K562 (cell line): ENCODE data around the gene ANKLE2. TPM values are rescaled to one million over a fixed set of nuclear protein-coding genes. Genes with fewer than 3 reads are reported as not detected.

Experiments
- ASH1L ChIP-seq: fragments of 450-650 bp; IDR thresholded peaks from 2 replicates; pipeline ENCODE4 v1.6.1; 2018; ENCODE audit warnings: borderline replicate concordance, mild to moderate bottlenecking, low read depth; ENCODE audit not compliant: partially characterized antibody
- CREM ChIP-seq: IDR thresholded peaks from 2 replicates; pipeline ENCODE4 v1.6.1; 2014; ENCODE audit warnings: antibody characterized with exemption, low read depth
- CTCFL ChIP-seq: IDR thresholded peaks from 2 replicates; pipeline ENCODE4 v1.6.1; 2011; ENCODE audit warnings: borderline replicate concordance, low read depth, mild to moderate bottlenecking, moderate library complexity, low read length; ENCODE audit not compliant: insufficient read depth, poor library complexity, severe bottlenecking
- DIDO1 ChIP-seq: fragments of 450-650 bp; IDR thresholded peaks from 2 replicates; pipeline ENCODE4 v1.6.1; 2016; ENCODE audit warnings: low read depth, missing biosample characterization, missing genetic modification characterization
- HCFC1 ChIP-seq: IDR thresholded peaks from 2 replicates; pipeline ENCODE4 v1.6.1; 2012; ENCODE audit warnings: low read depth, low read length, improper control_type of control experiment
- MAZ ChIP-seq, 2 experiments: fragments of 450-650 bp in 1 of 2; sonication (generic) in 1 of 2; formaldehyde crosslinking; IDR thresholded peaks in 1 of 2; conservative IDR thresholded peaks in 1 of 2; 2 replicates each; pipeline versions ENCODE4 v1.4.0 to v1.5.0; 2020; ENCODE audit warnings: mild to moderate bottlenecking in 1 of 2, missing genetic modification reagents in 1 of 2
- MEF2D ChIP-seq: conservative IDR thresholded peaks from 2 replicates; pipeline ENCODE4 v1.6.1; 2016; ENCODE audit warnings: low read depth, missing genetic modification characterization, missing compliant biosample characterization
- PML ChIP-seq: IDR thresholded peaks from 2 replicates; pipeline ENCODE4 v1.6.1; 2012; ENCODE audit warnings: low read length, inconsistent platforms
- RAD51 ChIP-seq: fragments of 450-650 bp; IDR thresholded peaks from 2 replicates; pipeline ENCODE4 v1.7.1; 2016; ENCODE audit warnings: low read depth, mild to moderate bottlenecking, borderline replicate concordance
- SRSF9 ChIP-seq: fragments of 200-400 bp; formaldehyde crosslinking; IDR thresholded peaks from 2 replicates; pipeline ENCODE4 v1.6.1; 2017; ENCODE audit warnings: low read depth, low read length, borderline replicate concordance
- ZNF311 ChIP-seq: fragments of 250-450 bp; sonication (Bioruptor Pico); IDR thresholded peaks from 2 replicates; pipeline ENCODE4 v1.4.0; 2020; ENCODE audit warnings: mild to moderate bottlenecking, moderate library complexity
- polyA plus RNA-seq, 8 experiments: library from polyadenylated mRNA; depleted of rRNA in 4 of 8; stranded (reverse) in 5 of 8; unstranded in 3 of 8; fragments of >200 nt; fragmentation: Nextera tagmentation in 2 of 8; fragmentation: Illumina TruSeq in 1 of 8; extraction: Ambion mirVana in 2 of 8; extraction: Trizol in 1 of 8; gene quantifications; 2 replicates each; pipeline versions ENCODE4 v1.2.1 to v1.2.3, GENCODE V29; 2011 to 2014; ENCODE audit warnings: inconsistent platforms in 1 of 8, missing spikeins in 1 of 8
- total RNA-seq, 7 experiments: library from RNA; depleted of rRNA in 6 of 7; stranded (reverse); fragments of >200 nt in 6 of 7; fragmentation: Illumina TruSeq in 2 of 7; extraction: Trizol in 2 of 7; gene quantifications; 2 replicates each; pipeline versions ENCODE4 v1.2.1 to v1.2.3, GENCODE V29; 2011 to 2021; ENCODE audit warnings: low replicate concordance in 1 of 7
- TF ChIP-seq, protein P1 (sequence below): fragments of 250-450 bp; sonication (Bioruptor Pico); IDR thresholded peaks from 2 replicates; pipeline ENCODE4 v1.4.0; 2020; ENCODE audit warnings: mild to moderate bottlenecking, moderate library complexity, borderline replicate concordance
- TF ChIP-seq, protein P2 (sequence below), 2 experiments: IDR thresholded peaks; 2 replicates each; pipeline ENCODE4 v1.6.1; 2011; ENCODE audit warnings: borderline replicate concordance in 1 of 2, control low read depth in 1 of 2, low read depth in 1 of 2, low read length in 1 of 2, mild to moderate bottlenecking in 1 of 2, mixed read lengths in 1 of 2, moderate library complexity in 1 of 2; ENCODE audit not compliant: insufficient read depth in 1 of 2, insufficient read length in 1 of 2, poor library complexity in 1 of 2, severe bottlenecking in 1 of 2; ENCODE audit errors: extremely low read depth in 1 of 2
- TF ChIP-seq, protein P3 (sequence below): fragments of 450-650 bp; IDR thresholded peaks from 2 replicates; pipeline ENCODE4 v1.6.1; 2018; ENCODE audit warnings: mild to moderate bottlenecking, low read depth; ENCODE audit not compliant: partially characterized antibody

ANKLE2 gene
- total and polyA plus RNA-seq, 9 of the 15 experiments (the other 6 are each of a cell fraction or from before 2014, with no cell fraction given), result 3.2 to 57.7 (median 45.6) TPM

DNA sequence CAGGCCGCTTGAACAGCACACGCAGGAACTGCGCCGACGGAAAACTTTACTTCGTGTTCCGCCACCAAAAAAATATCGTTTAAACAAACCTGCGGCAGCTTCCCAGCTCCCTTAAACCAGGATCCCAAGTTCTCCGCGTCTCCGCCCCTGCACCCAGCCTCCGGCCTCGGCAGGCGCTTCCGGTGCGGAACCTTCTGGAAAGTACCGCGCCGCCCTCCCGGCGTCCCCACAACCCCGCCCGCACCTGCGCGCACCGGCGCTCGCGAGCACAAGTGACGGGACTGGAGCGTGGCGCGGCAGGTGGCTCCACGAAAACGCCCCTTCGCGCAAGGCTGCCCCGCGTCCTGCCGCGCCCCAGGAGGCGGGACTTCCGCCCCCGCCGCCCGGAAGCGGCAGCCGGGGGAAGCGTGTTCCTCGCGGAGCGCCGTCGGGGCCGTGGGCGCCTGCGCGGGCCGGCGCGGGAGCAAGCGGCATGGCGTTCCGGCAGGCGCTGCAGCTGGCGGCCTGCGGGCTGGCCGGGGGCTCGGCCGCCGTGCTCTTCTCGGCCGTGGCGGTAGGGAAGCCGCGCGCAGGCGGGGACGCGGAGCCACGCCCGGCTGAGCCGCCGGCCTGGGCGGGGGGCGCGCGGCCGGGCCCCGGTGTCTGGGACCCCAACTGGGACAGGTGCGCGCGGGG, 51.1 kb downstream of the ANKLE2 start, which contains the start of gene PGAM5 (continued):
- TF ChIP-seq, protein P1, sequence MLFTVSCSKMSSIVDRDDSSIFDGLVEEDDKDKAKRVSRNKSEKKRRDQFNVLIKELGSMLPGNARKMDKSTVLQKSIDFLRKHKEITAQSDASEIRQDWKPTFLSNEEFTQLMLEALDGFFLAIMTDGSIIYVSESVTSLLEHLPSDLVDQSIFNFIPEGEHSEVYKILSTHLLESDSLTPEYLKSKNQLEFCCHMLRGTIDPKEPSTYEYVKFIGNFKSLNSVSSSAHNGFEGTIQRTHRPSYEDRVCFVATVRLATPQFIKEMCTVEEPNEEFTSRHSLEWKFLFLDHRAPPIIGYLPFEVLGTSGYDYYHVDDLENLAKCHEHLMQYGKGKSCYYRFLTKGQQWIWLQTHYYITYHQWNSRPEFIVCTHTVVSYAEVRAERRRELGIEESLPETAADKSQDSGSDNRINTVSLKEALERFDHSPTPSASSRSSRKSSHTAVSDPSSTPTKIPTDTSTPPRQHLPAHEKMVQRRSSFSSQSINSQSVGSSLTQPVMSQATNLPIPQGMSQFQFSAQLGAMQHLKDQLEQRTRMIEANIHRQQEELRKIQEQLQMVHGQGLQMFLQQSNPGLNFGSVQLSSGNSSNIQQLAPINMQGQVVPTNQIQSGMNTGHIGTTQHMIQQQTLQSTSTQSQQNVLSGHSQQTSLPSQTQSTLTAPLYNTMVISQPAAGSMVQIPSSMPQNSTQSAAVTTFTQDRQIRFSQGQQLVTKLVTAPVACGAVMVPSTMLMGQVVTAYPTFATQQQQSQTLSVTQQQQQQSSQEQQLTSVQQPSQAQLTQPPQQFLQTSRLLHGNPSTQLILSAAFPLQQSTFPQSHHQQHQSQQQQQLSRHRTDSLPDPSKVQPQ (CRISPR knock-in tag), result no peak
- no peak for TF ChIP-seq MEF2D (tag)
- TF ChIP-seq, protein P2, sequence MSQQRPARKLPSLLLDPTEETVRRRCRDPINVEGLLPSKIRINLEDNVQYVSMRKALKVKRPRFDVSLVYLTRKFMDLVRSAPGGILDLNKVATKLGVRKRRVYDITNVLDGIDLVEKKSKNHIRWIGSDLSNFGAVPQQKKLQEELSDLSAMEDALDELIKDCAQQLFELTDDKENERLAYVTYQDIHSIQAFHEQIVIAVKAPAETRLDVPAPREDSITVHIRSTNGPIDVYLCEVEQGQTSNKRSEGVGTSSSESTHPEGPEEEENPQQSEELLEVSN (IDR thresholded peaks at IDR 0.05; ENCODE audit: borderline replicate concordance in 1 of 2, extremely low read depth in 1 of 2, insufficient read depth in 1 of 2, insufficient read length in 1 of 2, low read depth in 1 of 2, low read length in 1 of 2, poor library complexity in 1 of 2, severe bottlenecking in 1 of 2), result peak; percentile 85 to 93
- TF ChIP-seq SRSF9, result no peak
- TF ChIP-seq CREM, result peak; percentile 69
- TF ChIP-seq RAD51, result no peak
- TF ChIP-seq ZNF311 (CRISPR knock-in tag), result no peak
- peak; percentile 74 to 84 for TF ChIP-seq MAZ (CRISPR knock-in tag; conservative IDR thresholded peaks at IDR 0.05 in 1 of 2, IDR thresholded peaks at IDR 0.05 in 1 of 2)
- TF ChIP-seq PML, result peak; percentile 46; the same call in 1 of the 2 replicates
- TF ChIP-seq, protein P3, sequence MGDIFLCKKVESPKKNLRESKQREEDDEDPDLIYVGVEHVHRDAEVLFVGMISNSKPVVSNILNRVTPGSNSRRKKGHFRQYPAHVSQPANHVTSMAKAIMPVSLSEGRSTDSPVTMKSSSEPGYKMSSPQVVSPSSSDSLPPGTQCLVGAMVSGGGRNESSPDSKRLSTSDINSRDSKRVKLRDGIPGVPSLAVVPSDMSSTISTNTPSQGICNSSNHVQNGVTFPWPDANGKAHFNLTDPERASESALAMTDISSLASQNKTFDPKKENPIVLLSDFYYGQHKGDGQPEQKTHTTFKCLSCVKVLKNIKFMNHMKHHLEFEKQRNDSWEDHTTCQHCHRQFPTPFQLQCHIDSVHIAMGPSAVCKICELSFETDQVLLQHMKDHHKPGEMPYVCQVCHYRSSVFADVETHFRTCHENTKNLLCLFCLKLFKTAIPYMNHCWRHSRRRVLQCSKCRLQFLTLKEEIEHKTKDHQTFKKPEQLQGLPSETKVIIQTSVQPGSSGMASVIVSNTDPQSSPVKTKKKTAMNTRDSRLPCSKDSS, result no peak
- no peak for TF ChIP-seq ASH1L
- peak; percentile 28; the same call in 1 of the 2 replicates for TF ChIP-seq DIDO1 (tag)
- TF ChIP-seq CTCFL, result no peak
- TF ChIP-seq HCFC1, result peak; percentile 70
